Colonic mucosa (tissue), 4 donors: ENCODE measurements around the gene RAD51B. TPM values are rescaled to one million over a fixed set of nuclear protein-coding genes. Genes with fewer than 3 reads are reported as not detected.

ENCODE experiments used
- DNase-seq: peaks from one replicate; pipeline ENCODE4 v3.0.0-alpha.2; 2020
- H3K27ac ChIP-seq: fragments of 200-600 bp; one replicate; pipeline ENCODE4 v1.8.0; 2021
- H3K27me3 ChIP-seq: fragments of 200-600 bp; one replicate; pipeline ENCODE4 v1.8.0; 2021
- H3K36me3 ChIP-seq: fragments of 200-600 bp; one replicate; pipeline ENCODE4 v1.8.0; 2021
- H3K4me1 ChIP-seq: fragments of 200-600 bp; one replicate; pipeline ENCODE4 v1.8.0; 2021; ENCODE audit warnings: mild to moderate bottlenecking
- H3K4me3 ChIP-seq: fragments of 200-600 bp; one replicate; pipeline ENCODE4 v1.8.0; 2021
- H3K9ac ChIP-seq, 2 donors: one replicate each; pipeline ENCODE4 v1.7.0; 2013; ENCODE audit warnings: control low read depth in 2 of 2, low read depth in 2 of 2, low read length in 2 of 2
- H3K9me3 ChIP-seq: fragments of 200-600 bp; one replicate; pipeline ENCODE4 v1.8.0; 2021
- CTCF ChIP-seq: fragments of 200-600 bp; IDR thresholded peaks from one replicate; pipeline ENCODE4 v1.8.0; 2022; ENCODE audit warnings: antibody characterized with exemption, mild to moderate bottlenecking
- intact Hi-C: fragments of 100-400 bp; cut with DNase I; formaldehyde crosslinking; loops from one replicate; pipeline ENCODE4 v1.14.1; 2022
- total RNA-seq, 2 donors: library from RNA; stranded (reverse); fragmentation: NEBNext Ultra II Directional in 1 of 2; extraction: Animal tissue kit (Norgen Biotek cat#: 25700) in 1 of 2; gene quantifications; one replicate each; pipeline ENCODE4 v1.2.1, GENCODE V29; 2021
- donor health status: healthy.
- donor health status: DM: no; HTN: no; CAD: no.
- donor health status: DM: no; HTN: no; CAD: no.

RAD51B gene
- total RNA-seq, 2 donors from 2014 or later: 12.7 to 22.0 TPM

- no peak overlapping the region for H3K9ac ChIP-seq
- no peak overlapping the region for H3K4me3 ChIP-seq
- no peaks in the 10 kb centered on the region for H3K36me3 ChIP-seq
- no peaks in the 10 kb centered on the region for H3K4me1 ChIP-seq
- no peak for DNase-seq
- no peaks in the 10 kb centered on the region for H3K27me3 ChIP-seq
- no peaks in the 10 kb centered on the region for H3K9me3 ChIP-seq
- H3K27ac ChIP-seq: no peak overlapping the region
- no peak for TF ChIP-seq CTCF
- intact Hi-C loops: no loop called here
Measured at GRCh38 chr14:68060198-68060597, 240.6 kb downstream of the RAD51B start.

GRCh38 chr14:68062651-68063050 is 243.1 kb downstream of the RAD51B start:
- Histone ChIP-seq H3K27me3 (no peaks in the 10 kb centered on the region), H3K36me3 (no peaks in the 10 kb centered on the region), H3K9ac (no peak overlapping the region), H3K27ac (no peak overlapping the region), H3K4me1 (no peaks in the 10 kb centered on the region), H3K4me3 (no peak overlapping the region), H3K9me3 (no peaks in the 10 kb centered on the region)
- intact Hi-C loops: no loop called here
- DNase-seq: no peak
- no peak for TF ChIP-seq CTCF

- DNase-seq: no peak
- H3K9me3 ChIP-seq: no peaks in the 10 kb centered on the region
- intact Hi-C loops: no loop called here
- H3K9ac ChIP-seq: no peak overlapping the region
- no peaks in the 10 kb centered on the region for H3K4me1 ChIP-seq
- H3K36me3 ChIP-seq: no peaks in the 10 kb centered on the region
- no peak overlapping the region for H3K4me3 ChIP-seq
- H3K27me3 ChIP-seq: no peaks in the 10 kb centered on the region
- H3K27ac ChIP-seq: no peak overlapping the region
- no peak for TF ChIP-seq CTCF
Measured at GRCh38 chr14:68065322-68065721, 245.7 kb downstream of the RAD51B start.

- intact Hi-C loops: no loop called here
- DNase-seq: no peak
- no peak overlapping the region for H3K4me3 ChIP-seq
- no peaks in the 10 kb centered on the region for H3K9me3 ChIP-seq
- no peaks in the 10 kb centered on the region for H3K36me3 ChIP-seq
- H3K9ac ChIP-seq: no peak overlapping the region
- H3K4me1 ChIP-seq: no peaks in the 10 kb centered on the region
- no peak overlapping the region for H3K27ac ChIP-seq
- TF ChIP-seq CTCF: no peak
- no peaks in the 10 kb centered on the region for H3K27me3 ChIP-seq
Measured at GRCh38 chr14:68074765-68075381, 255.3 kb downstream of the RAD51B start.

GRCh38 chr14:68075382-68076029 is 255.9 kb downstream of the RAD51B start:
- Histone ChIP-seq H3K27me3 (no peaks in the 10 kb centered on the region), H3K27ac (no peak overlapping the region), H3K9me3 (no peaks in the 10 kb centered on the region), H3K4me3 (no peak overlapping the region), H3K9ac (no peak overlapping the region), H3K4me1 (no peaks in the 10 kb centered on the region), H3K36me3 (no peaks in the 10 kb centered on the region)
- intact Hi-C loops: no loop called here
- no peak for DNase-seq
- no peak for TF ChIP-seq CTCF
